Mesenchymal stem cell (in vitro differentiated cells and primary cell): ENCODE measurements around the gene IGF2.

Experiments used
- DNase-seq: peaks from one replicate; pipeline ENCODE4 v3.0.0-alpha.2; 2013
- H2AFZ ChIP-seq: one replicate; pipeline ENCODE4 v1.6.1; 2013; ENCODE audit warnings: low read depth, mild to moderate bottlenecking, control low read depth, inconsistent platforms, low read length, moderate library complexity
- H2AK5ac ChIP-seq: 2 replicates; pipeline ENCODE4 v1.6.1; 2013; ENCODE audit warnings: low read length, moderate library complexity, mild to moderate bottlenecking, inconsistent platforms; ENCODE audit not compliant: severe bottlenecking
- H2BK120ac ChIP-seq: one replicate; pipeline ENCODE4 v1.6.1; 2013; ENCODE audit warnings: low read depth, mild to moderate bottlenecking, inconsistent platforms, low read length, moderate library complexity
- H2BK12ac ChIP-seq, 2 experiments: one replicate each; pipeline ENCODE4 v1.6.1; 2013; ENCODE audit warnings: inconsistent platforms in 2 of 2, low read length in 2 of 2, mild to moderate bottlenecking in 2 of 2, moderate library complexity in 2 of 2, control low read depth in 1 of 2
- H2BK15ac ChIP-seq: one replicate; pipeline ENCODE4 v1.6.1; 2013; ENCODE audit warnings: mild to moderate bottlenecking, low read depth, inconsistent platforms; ENCODE audit not compliant: poor library complexity, severe bottlenecking
- H2BK5ac ChIP-seq: 2 replicates; pipeline ENCODE4 v1.6.1; 2013; ENCODE audit warnings: low read depth, mild to moderate bottlenecking, low read length, control low read depth, inconsistent platforms; ENCODE audit not compliant: poor library complexity, severe bottlenecking
- H3K14ac ChIP-seq, 2 experiments: one replicate each; pipeline ENCODE4 v1.6.1; 2013; ENCODE audit warnings: inconsistent platforms in 2 of 2, low read length in 2 of 2, control low read depth in 1 of 2, mild to moderate bottlenecking in 1 of 2, moderate library complexity in 1 of 2
- H3K18ac ChIP-seq, 2 experiments: one replicate each; pipeline ENCODE4 v1.6.1; 2013; ENCODE audit warnings: inconsistent platforms in 2 of 2, low read length in 2 of 2, control low read depth in 1 of 2, low read depth in 1 of 2, mild to moderate bottlenecking in 1 of 2
- H3K23ac ChIP-seq, 2 experiments: one replicate each; pipeline ENCODE4 v1.6.1; 2013; ENCODE audit warnings: inconsistent platforms in 2 of 2, low read length in 2 of 2, mild to moderate bottlenecking in 2 of 2, moderate library complexity in 2 of 2, control low read depth in 1 of 2
- H3K27ac ChIP-seq: 2 replicates; pipeline ENCODE4 v1.5.1; 2013; ENCODE audit warnings: mild to moderate bottlenecking, moderate library complexity, low read length, control low read depth, inconsistent platforms; ENCODE audit not compliant: poor library complexity, severe bottlenecking
- H3K27me3 ChIP-seq, 2 experiments: 2 replicates each; pipeline versions ENCODE4 v1.6.1 to v1.7.0; 2013; ENCODE audit warnings: low read length in 2 of 2, mild to moderate bottlenecking in 2 of 2, moderate library complexity in 2 of 2, control low read depth in 1 of 2, inconsistent platforms in 1 of 2; ENCODE audit not compliant: control insufficient read depth in 1 of 2, insufficient read depth in 1 of 2
- H3K36me3 ChIP-seq, 2 experiments: 2 replicates each; pipeline versions ENCODE4 v1.6.1 to v1.7.0; 2013; ENCODE audit warnings: low read length in 2 of 2, control low read depth in 1 of 2, inconsistent platforms in 1 of 2, low read depth in 1 of 2, mild to moderate bottlenecking in 1 of 2; ENCODE audit not compliant: insufficient read depth in 2 of 2, control insufficient read depth in 1 of 2
- H3K4ac ChIP-seq, 2 experiments: one replicate each; pipeline ENCODE4 v1.6.1; 2013; ENCODE audit warnings: inconsistent platforms in 2 of 2, low read length in 2 of 2, mild to moderate bottlenecking in 2 of 2, moderate library complexity in 2 of 2, control low read depth in 1 of 2, low read depth in 1 of 2
- H3K4me1 ChIP-seq: 2 replicates; pipeline ENCODE4 v1.6.1; 2013; ENCODE audit warnings: low read depth, low read length, control low read depth; ENCODE audit not compliant: control insufficient read depth, insufficient read depth
- H3K4me2 ChIP-seq: 2 replicates; pipeline ENCODE4 v1.6.1; 2013; ENCODE audit warnings: low read length, mild to moderate bottlenecking, inconsistent platforms; ENCODE audit not compliant: poor library complexity, severe bottlenecking
- H3K4me3 ChIP-seq, 2 experiments: 2 replicates each; pipeline versions ENCODE4 v1.5.1 to v1.7.0; 2013; ENCODE audit warnings: low read length in 2 of 2, mild to moderate bottlenecking in 2 of 2, control low read depth in 1 of 2, low read depth in 1 of 2; ENCODE audit not compliant: insufficient read depth in 1 of 2
- H3K79me1 ChIP-seq: replicated peaks from 2 replicates; pipeline ENCODE4 v1.6.1; 2013; ENCODE audit warnings: mild to moderate bottlenecking, control low read depth, low read length, inconsistent platforms; ENCODE audit not compliant: poor library complexity, severe bottlenecking
- H3K9ac ChIP-seq: 2 replicates; pipeline ENCODE4 v1.7.0; 2013; ENCODE audit warnings: mild to moderate bottlenecking, low read length, moderate library complexity
- H3K9me3 ChIP-seq: 2 replicates; pipeline ENCODE4 v1.7.0; 2013; ENCODE audit warnings: mild to moderate bottlenecking, low read length; ENCODE audit not compliant: control insufficient read depth
- H4K8ac ChIP-seq: one replicate; pipeline ENCODE4 v1.6.1; 2013; ENCODE audit warnings: inconsistent platforms, mild to moderate bottlenecking, low read length, moderate library complexity
- H4K91ac ChIP-seq: one replicate; pipeline ENCODE4 v1.6.1; 2013; ENCODE audit warnings: mild to moderate bottlenecking, low read length, inconsistent platforms
- WGBS: methylation state at CpG from one replicate; pipeline ENCODE4 v1.1.7; 2013; ENCODE audit warnings: mixed read lengths; 5-methylcytosine and 5-hydroxymethylcytosine counted together

The IGF2 gene

DNA sequence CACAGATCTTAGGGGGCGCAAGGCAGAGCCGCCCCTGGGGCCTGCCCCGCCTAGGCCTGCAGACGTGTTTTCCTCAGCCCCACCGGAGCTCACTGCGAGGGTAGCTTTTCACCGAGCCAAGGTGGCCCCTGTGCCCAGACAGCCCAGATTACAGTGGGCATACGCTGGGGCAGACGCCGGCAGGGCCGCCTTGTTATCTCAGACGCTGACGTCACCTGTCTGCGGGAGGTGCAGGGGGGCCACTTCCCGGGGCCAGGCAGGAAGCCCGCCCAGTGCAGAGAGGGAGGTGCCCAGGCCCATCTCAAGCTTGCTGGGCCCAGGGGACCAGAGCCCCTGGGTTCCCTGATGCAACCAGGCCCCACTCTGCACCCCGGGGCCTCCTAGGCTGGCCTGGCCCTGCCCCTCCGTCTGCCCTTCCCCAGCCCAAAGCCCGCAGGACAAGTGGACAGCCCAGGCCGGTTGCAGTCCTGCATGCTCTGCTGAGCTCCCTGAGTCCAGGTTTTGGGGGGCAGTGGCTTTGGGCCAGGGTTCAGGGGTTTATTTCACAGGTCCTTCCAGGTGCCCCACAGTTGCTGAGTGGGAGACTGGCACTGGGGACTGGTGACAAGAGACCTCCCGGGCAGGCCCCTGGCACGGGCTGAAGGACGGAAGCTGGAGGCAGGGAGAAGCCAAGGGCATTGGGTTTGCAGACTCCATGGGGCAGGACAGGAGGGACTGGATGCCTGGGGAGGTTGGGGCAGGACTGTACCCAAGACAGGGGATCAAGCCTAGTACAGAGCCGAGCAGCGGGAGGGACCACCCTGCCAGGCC, 38.6 kb downstream of the IGF2 start:
- DNase-seq: no peak
- peak overlapping the region; percentile 72 for H2AK5ac ChIP-seq
- peak overlapping the region in 1 of 2 experiments; percentile 2 for H3K14ac ChIP-seq
- no peaks in the 10 kb centered on the region for H3K9me3 ChIP-seq
- H3K18ac ChIP-seq: peak overlapping the region in 1 of 2 experiments; percentile 12
- no peak overlapping the region for H2BK5ac ChIP-seq
- H3K27ac ChIP-seq: no peak overlapping the region
- H3K9ac ChIP-seq: no peak overlapping the region
- no peak overlapping the region for H2AFZ ChIP-seq
- H2BK15ac ChIP-seq: no peak overlapping the region
- H3K27me3 ChIP-seq: peaks cover 0 to 29% of the 10 kb centered on the region in 2 experiments
- no peak overlapping the region for H2BK12ac ChIP-seq
- no peak overlapping the region for H3K23ac ChIP-seq
- peaks cover 0 to 3% of the 10 kb centered on the region in 2 experiments for H3K36me3 ChIP-seq
- H3K79me1 ChIP-seq: no peaks in the 10 kb centered on the region
- H4K91ac ChIP-seq: no peak overlapping the region
- no peak overlapping the region for H3K4me3 ChIP-seq
- 87% methylated on average over 25 of the region's 25 CpGs for WGBS
- H4K8ac ChIP-seq: no peak overlapping the region
- peak overlapping the region; percentile 29 for H2BK120ac ChIP-seq
- no peak overlapping the region for H3K4ac ChIP-seq
- peaks cover 55% of the 10 kb centered on the region for H3K4me1 ChIP-seq
- no peak overlapping the region for H3K4me2 ChIP-seq

DNA sequence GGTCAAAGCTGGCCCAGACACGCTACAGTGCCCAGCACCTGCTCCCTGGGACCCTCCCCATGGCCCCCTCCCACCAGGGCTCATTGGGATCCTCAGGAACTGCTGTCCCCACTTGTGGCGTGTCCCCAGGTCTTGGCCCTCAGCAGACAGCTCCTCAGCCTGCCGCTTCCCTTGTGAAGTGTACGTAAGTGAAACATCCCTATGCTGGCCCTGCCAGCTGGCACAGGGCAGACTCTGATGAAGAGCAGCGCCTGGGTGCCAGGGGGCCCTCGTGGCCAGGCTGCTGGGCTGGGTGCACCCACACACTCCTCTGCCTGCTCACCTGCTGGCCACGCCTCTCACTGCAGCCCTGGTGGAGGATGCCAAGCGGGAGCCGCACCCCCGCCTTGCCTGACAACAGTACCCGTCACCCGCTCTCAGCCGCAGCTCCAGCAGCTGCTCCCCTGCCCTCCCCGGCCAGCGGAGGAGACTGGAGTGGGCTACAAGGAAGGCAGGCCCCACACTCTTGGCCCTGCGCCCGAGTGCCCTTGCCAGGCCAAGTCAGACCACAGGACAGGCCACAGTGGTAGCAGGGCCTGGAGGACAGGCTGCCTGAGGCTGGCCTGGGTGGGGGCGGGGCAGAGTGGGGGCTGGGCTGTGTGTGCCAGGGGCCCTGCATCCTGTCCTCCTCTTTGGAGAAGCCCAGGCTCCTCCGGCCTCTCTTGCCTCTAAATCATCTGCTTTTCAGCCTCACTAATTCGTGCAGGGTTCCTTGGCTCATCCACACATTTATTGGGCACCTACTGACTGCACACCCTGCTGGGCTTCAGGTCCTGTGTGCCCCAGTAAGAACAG, 39.5 kb downstream of the IGF2 start:
- Histone ChIP-seq H2BK12ac (peak overlapping the region in 1 of 2 experiments; percentile 69), H3K4ac (peak overlapping the region in 1 of 2 experiments; percentile 40), H3K4me1 (peaks cover 63% of the 10 kb centered on the region), H3K27me3 (peaks cover 0 to 24% of the 10 kb centered on the region in 2 experiments), H2BK5ac (no peak overlapping the region), H3K36me3 (peaks cover 0 to 3% of the 10 kb centered on the region in 2 experiments), H3K9ac (no peak overlapping the region), H3K14ac (peak overlapping the region in 1 of 2 experiments; percentile 85), H3K79me1 (peaks cover 4% of the 10 kb centered on the region), H2AK5ac (peak overlapping the region; percentile 72), H3K23ac (no peak overlapping the region), H3K27ac (no peak overlapping the region), H4K8ac (no peak overlapping the region), H3K18ac (peak overlapping the region; percentile 18 to 70), H2AFZ (no peak overlapping the region), H2BK120ac (no peak overlapping the region), H3K4me2 (no peak overlapping the region), H3K9me3 (no peaks in the 10 kb centered on the region), H4K91ac (peak overlapping the region; percentile 15), H3K4me3 (no peak overlapping the region), H2BK15ac (no peak overlapping the region)
- WGBS: 84% methylated on average over 20 of the region's 20 CpGs
- DNase-seq: no peak

DNA sequence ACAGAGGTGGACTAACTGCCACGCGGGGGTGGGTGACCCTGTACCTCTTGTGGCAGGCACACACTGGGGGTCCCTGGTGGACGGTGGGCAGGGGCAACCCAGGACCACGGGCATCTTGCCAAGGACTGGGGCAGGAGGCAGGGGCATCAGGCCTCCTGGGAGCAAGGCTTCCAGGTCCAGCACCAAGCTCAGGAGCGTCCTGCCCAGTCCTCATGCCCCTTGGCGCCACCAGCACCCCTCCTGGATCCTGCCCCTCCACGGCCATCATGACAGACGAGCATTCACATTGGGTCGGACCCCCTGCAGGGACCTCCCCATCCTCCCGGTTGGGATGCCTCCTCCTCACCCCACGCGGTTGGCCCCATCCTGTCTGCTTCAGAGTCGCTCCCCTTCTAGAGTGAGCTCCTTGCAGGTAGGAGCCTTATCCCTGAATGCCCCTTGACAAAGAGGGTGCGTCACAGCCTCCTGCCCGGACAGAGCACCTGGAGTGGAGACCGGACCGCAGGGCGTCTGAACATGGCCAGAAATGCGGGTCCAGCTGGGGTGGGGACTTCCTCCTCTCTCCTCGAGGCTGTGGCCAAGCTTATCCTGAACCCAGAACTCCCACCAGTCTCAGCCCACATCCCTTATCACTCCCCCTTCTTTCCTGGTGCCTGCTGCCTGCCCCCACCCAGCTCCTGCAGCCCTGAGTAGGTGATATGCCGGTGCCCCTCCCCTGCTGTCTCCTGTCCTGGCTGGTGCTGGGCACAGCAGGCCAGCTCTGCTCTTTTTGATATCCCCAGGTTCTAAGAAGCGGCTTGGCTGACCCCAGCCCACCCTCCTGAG, 40.3 kb downstream of the IGF2 start:
- Histone ChIP-seq H2BK5ac (no peak overlapping the region), H2BK15ac (peak overlapping the region; percentile 94), H3K9ac (no peak overlapping the region), H3K4me2 (no peak overlapping the region), H3K4me3 (peak overlapping the region in 1 of 2 experiments; percentile 3), H3K79me1 (peaks cover 6% of the 10 kb centered on the region), H2BK12ac (peak overlapping the region; percentile 69 to 81), H2BK120ac (peak overlapping the region; percentile 27), H3K4me1 (peaks cover 67% of the 10 kb centered on the region), H3K27me3 (peaks cover 0 to 21% of the 10 kb centered on the region in 2 experiments), H3K23ac (no peak overlapping the region), H3K27ac (no peak overlapping the region), H3K9me3 (no peaks in the 10 kb centered on the region), H2AK5ac (peak overlapping the region; percentile 79), H3K18ac (peak overlapping the region; percentile 24 to 49), H4K8ac (peak overlapping the region; percentile 40), H3K14ac (peak overlapping the region in 1 of 2 experiments; percentile 44), H3K4ac (peak overlapping the region; percentile 17 to 41), H2AFZ (no peak overlapping the region), H3K36me3 (peaks cover 0 to 3% of the 10 kb centered on the region in 2 experiments), H4K91ac (peak overlapping the region; percentile 90)
- WGBS: 93% methylated on average over 22 of the region's 22 CpGs
- no peak for DNase-seq
